SU-DHL-6 (cell line): ENCODE results near the gene AFAP1.

Experiments
- H2AFZ ChIP-seq: fragments of 200-600 bp; sonication (generic); 2 replicates; pipeline ENCODE4 v1.6.1; 2014; ENCODE audit warnings: low read depth, mild to moderate bottlenecking, moderate library complexity, mixed read lengths, antibody characterized with exemption, low read length; ENCODE audit not compliant: severe bottlenecking
- H3F3A ChIP-seq: fragments of 200-600 bp; shearing (Covaris generic); 2 replicates; pipeline ENCODE4 v1.6.0; 2016; ENCODE audit warnings: antibody characterized with exemption, mild to moderate bottlenecking; ENCODE audit not compliant: insufficient read depth
- H3K27ac ChIP-seq: fragments of 200-600 bp; sonication (generic); 2 replicates; pipeline ENCODE4 v1.5.1; 2016; ENCODE audit warnings: low read depth, mild to moderate bottlenecking, low read length, moderate library complexity, mixed read lengths
- H3K27me3 ChIP-seq: fragments of 200-600 bp; sonication (generic), shearing (Covaris generic); 2 replicates; pipeline ENCODE4 v1.6.0; 2014; ENCODE audit warnings: mild to moderate bottlenecking, low read length
- H3K36me3 ChIP-seq: fragments of 200-600 bp; sonication (generic); 2 replicates; pipeline ENCODE4 v1.6.1; 2014; ENCODE audit warnings: mild to moderate bottlenecking, low read length, mixed read lengths
- H3K4me2 ChIP-seq: fragments of 300-600, 200-600 bp; shearing (Covaris generic), sonication (generic); 2 replicates; pipeline ENCODE4 v1.6.0; 2014; ENCODE audit warnings: low read length, low read depth, mild to moderate bottlenecking; ENCODE audit not compliant: poor library complexity, severe bottlenecking
- H3K4me3 ChIP-seq: fragments of 200-600 bp; sonication (generic); 2 replicates; pipeline ENCODE4 v1.5.1; 2014; ENCODE audit warnings: antibody characterized with exemption, low read length, mild to moderate bottlenecking, mixed read lengths; ENCODE audit not compliant: insufficient read depth, poor library complexity, severe bottlenecking
- H3K79me2 ChIP-seq: fragments of 200-600 bp; sonication (generic); 2 replicates; pipeline ENCODE4 v1.6.1; 2014; ENCODE audit warnings: mild to moderate bottlenecking, low read length, moderate library complexity; ENCODE audit not compliant: insufficient read depth
- H3K9ac ChIP-seq: fragments of 200-600 bp; sonication (generic); 2 replicates; pipeline ENCODE4 v1.7.0; 2014; ENCODE audit warnings: mild to moderate bottlenecking, low read length
- H3K9me2 ChIP-seq: fragments of 200-600 bp; sonication (generic); replicated peaks from 2 replicates; pipeline ENCODE4 v1.6.1; 2014; ENCODE audit warnings: low read length; ENCODE audit not compliant: insufficient read depth
- H3K9me3 ChIP-seq: fragments of 200-600 bp; sonication (generic); 2 replicates; pipeline ENCODE4 v1.6.1; 2014; ENCODE audit warnings: low read length, mixed read lengths; ENCODE audit not compliant: insufficient read depth
- H4K20me1 ChIP-seq: fragments of 200-600 bp; sonication (generic); 2 replicates; pipeline ENCODE4 v1.6.1; 2014; ENCODE audit warnings: low read depth, mild to moderate bottlenecking, antibody characterized with exemption, low read length, moderate library complexity, mixed read lengths
- EZH2phosphoT487 ChIP-seq: fragments of 200-600 bp; sonication (generic), shearing (Covaris generic); conservative IDR thresholded peaks from 2 replicates; pipeline ENCODE4 v1.6.1; 2018; ENCODE audit warnings: mild to moderate bottlenecking, antibody characterized with exemption, low read length, moderate library complexity, mixed read lengths
- TF ChIP-seq, protein P1 (sequence below): fragments of 200-600 bp; sonication (generic); IDR thresholded peaks from one replicate; pipeline ENCODE4 v1.5.1; 2017; ENCODE audit warnings: antibody characterized with exemption, mild to moderate bottlenecking, low read length, moderate library complexity; ENCODE audit not compliant: insufficient read depth, poor library complexity, severe bottlenecking

Gene AFAP1

DNA sequence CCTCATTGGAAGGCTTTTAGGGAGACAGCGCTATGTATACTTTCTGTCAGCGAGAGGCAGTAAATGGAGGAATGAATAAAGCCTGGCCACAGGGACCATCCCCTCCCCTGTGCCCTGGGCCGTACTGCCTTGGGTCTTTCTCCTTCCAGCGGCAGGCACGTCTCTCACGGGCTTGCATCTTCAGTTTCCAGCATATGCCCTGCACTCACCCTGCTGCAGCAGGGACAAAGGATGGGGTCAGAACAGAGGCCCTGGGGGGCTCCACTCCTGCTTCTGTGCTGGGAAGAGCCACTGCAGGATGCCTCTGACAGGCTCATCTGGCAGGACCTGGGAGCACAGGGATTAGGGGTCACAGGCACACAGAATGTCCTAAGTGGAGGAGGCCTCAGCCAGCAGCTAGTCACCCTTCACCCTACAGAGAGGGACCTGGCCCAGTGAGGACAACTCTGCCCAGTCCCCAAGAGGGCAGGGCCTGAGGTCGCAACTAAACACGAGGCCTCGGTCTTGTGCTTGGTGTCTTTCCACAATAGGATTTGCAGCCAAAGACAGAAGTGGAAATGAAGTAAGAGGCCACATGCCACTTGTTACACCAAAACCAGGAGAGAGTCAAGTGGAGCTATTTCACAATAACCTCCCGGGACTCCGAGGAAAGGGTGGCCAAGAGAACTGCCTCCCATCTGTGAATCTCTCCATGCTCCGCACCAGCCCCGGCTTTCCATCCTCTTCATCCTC lies 150.8 kb downstream of the AFAP1 start:
- no peak for TF ChIP-seq EZH2phosphoT487
- TF ChIP-seq, protein P1, sequence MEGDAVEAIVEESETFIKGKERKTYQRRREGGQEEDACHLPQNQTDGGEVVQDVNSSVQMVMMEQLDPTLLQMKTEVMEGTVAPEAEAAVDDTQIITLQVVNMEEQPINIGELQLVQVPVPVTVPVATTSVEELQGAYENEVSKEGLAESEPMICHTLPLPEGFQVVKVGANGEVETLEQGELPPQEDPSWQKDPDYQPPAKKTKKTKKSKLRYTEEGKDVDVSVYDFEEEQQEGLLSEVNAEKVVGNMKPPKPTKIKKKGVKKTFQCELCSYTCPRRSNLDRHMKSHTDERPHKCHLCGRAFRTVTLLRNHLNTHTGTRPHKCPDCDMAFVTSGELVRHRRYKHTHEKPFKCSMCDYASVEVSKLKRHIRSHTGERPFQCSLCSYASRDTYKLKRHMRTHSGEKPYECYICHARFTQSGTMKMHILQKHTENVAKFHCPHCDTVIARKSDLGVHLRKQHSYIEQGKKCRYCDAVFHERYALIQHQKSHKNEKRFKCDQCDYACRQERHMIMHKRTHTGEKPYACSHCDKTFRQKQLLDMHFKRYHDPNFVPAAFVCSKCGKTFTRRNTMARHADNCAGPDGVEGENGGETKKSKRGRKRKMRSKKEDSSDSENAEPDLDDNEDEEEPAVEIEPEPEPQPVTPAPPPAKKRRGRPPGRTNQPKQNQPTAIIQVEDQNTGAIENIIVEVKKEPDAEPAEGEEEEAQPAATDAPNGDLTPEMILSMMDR: no peak

DNA sequence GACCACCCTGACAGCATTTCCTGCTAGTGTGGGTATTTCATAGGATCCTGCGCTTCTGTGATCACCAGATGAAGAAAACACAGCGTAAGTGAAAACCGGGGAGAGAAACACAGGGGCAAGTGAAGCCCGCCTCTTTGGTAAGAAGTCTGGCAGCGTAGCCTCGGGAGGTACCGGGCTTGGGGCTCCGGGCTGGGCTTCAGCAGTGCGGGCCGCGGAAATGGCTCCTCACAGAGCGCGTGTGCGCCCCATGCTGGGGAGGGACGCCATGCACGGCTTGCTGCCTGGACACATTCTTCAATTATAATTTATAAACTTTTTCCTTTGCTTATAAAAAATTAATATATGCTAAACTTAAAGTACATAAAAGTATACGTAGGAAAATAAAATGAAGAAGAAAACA lies 151.5 kb downstream of the AFAP1 start:
- H4K20me1 ChIP-seq: no peaks in the 10 kb centered on the region
- no peaks in the 10 kb centered on the region for H3F3A ChIP-seq
- no peak overlapping the region for H2AFZ ChIP-seq
- H3K9me3 ChIP-seq: no peaks in the 10 kb centered on the region
- no peaks in the 10 kb centered on the region for H3K36me3 ChIP-seq
- no peak overlapping the region for H3K9ac ChIP-seq
- H3K79me2 ChIP-seq: no peaks in the 10 kb centered on the region
- H3K4me3 ChIP-seq: no peak overlapping the region
- H3K27me3 ChIP-seq: no peaks in the 10 kb centered on the region; the same call in 1 of the 2 replicates
- TF ChIP-seq, protein P1: no peak
- TF ChIP-seq EZH2phosphoT487: no peak
- H3K27ac ChIP-seq: no peak overlapping the region
- no peak overlapping the region for H3K4me2 ChIP-seq
- H3K9me2 ChIP-seq: no peaks in the 10 kb centered on the region

More for the DNA sequence above, 150.8 kb downstream of the AFAP1 start:
- no peak overlapping the region for H3K9ac ChIP-seq
- H2AFZ ChIP-seq: no peak overlapping the region
- H3F3A ChIP-seq: no peaks in the 10 kb centered on the region
- H3K27ac ChIP-seq: no peak overlapping the region
- H3K36me3 ChIP-seq: no peaks in the 10 kb centered on the region
- no peaks in the 10 kb centered on the region for H4K20me1 ChIP-seq
- H3K4me3 ChIP-seq: no peak overlapping the region
- H3K27me3 ChIP-seq: no peaks in the 10 kb centered on the region; the same call in 1 of the 2 replicates
- no peaks in the 10 kb centered on the region for H3K9me3 ChIP-seq
- H3K4me2 ChIP-seq: no peak overlapping the region
- no peaks in the 10 kb centered on the region for H3K79me2 ChIP-seq
- no peaks in the 10 kb centered on the region for H3K9me2 ChIP-seq

DNA sequence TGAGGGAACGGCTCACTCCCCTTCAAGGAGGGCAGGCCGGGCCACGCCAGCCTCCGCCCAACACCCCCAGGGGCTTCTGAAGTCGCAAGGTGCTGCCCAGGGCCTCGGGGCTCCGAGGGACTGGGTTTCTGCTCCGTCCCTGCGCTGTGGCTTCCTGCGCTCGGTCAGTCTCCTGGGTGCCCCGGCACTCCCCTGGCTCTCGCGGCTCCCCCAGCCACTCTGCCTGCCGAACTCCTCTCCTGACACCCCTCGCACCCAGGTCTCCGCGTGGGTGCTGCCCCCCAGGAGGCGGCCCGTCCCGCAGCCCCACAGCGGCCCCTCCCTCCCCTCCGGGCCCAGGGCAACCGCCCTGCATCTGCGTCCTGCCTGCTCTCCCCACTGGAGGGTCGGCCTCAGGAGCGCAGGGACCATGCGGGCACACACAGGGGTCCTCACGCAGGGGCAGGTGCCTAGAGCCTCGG lies 151.9 kb downstream of the AFAP1 start:
- H3K27ac ChIP-seq: no peak overlapping the region
- H3K4me2 ChIP-seq: no peak overlapping the region
- H3K36me3 ChIP-seq: no peaks in the 10 kb centered on the region
- H3K79me2 ChIP-seq: no peaks in the 10 kb centered on the region
- no peaks in the 10 kb centered on the region for H4K20me1 ChIP-seq
- no peaks in the 10 kb centered on the region for H3F3A ChIP-seq
- H3K9me3 ChIP-seq: no peaks in the 10 kb centered on the region
- no peak overlapping the region for H3K9ac ChIP-seq
- H3K9me2 ChIP-seq: no peaks in the 10 kb centered on the region
- no peak overlapping the region for H3K4me3 ChIP-seq
- no peak overlapping the region for H2AFZ ChIP-seq
- no peaks in the 10 kb centered on the region; the same call in 1 of the 2 replicates for H3K27me3 ChIP-seq
- TF ChIP-seq, protein P1: no peak
- TF ChIP-seq EZH2phosphoT487: no peak
